WTC11 (cell line): Measurements from ENCODE around the gene ACO2. TPM values are rescaled to one million over a fixed set of nuclear protein-coding genes. Genes with fewer than 3 reads are reported as not detected.
A peak's percentile ranks its signal among the peaks of the same experiment; 100 is the strongest.

Experiments
- ATAC-seq: fragments of 200-7000 bp; cut with Tn5 transposase; 2 replicates; pipeline ENCODE4 v1.10.0; 2021; ENCODE audit warnings: mild to moderate bottlenecking, moderate library complexity
- CTCF ChIA-PET: fragments of 300-600 bp; sonication (Branson Sonifier 250); formaldehyde crosslinking; loops from one replicate; lab custom pipeline; 2021; ENCODE audit warnings: antibody characterized with exemption; lab: Charles Lee
- POLR2A ChIA-PET: fragments of 350-600 bp; sonication (Branson Sonifier 250); formaldehyde crosslinking; loops from one replicate; lab custom pipeline; 2021; ENCODE audit warnings: antibody characterized with exemption; lab: Charles Lee
- DNase-seq: peaks from one replicate; pipeline ENCODE4 v3.0.0; 2021; ENCODE audit warnings: low spot score
- H3K27ac Mint-ChIP-seq: 2 replicates; pipeline ENCODE4 v1.8.0; 2021; ENCODE audit warnings: mixed read lengths
- H3K27me3 Mint-ChIP-seq: 2 replicates; pipeline ENCODE4 v1.8.0; 2021; ENCODE audit warnings: low read depth, mild to moderate bottlenecking, moderate library complexity, mixed read lengths
- H3K36me3 Mint-ChIP-seq: 2 replicates; pipeline ENCODE4 v1.8.0; 2021; ENCODE audit warnings: mixed read lengths
- H3K4me1 Mint-ChIP-seq: 2 replicates; pipeline ENCODE4 v1.8.0; 2022; ENCODE audit warnings: mixed read lengths
- H3K4me3 Mint-ChIP-seq: 2 replicates; pipeline ENCODE4 v1.8.0; 2021; ENCODE audit warnings: mild to moderate bottlenecking, moderate library complexity, mixed read lengths
- H3K9me3 Mint-ChIP-seq: 2 replicates; pipeline ENCODE4 v1.8.0; 2021; ENCODE audit warnings: mixed read lengths
- CREB1 ChIP-seq: sonication (generic); formaldehyde crosslinking; IDR thresholded peaks from 2 replicates; pipeline ENCODE4 v1.8.0; 2023; ENCODE audit warnings: mild to moderate bottlenecking, missing genetic modification reagents
- E2F4 ChIP-seq: sonication (generic); formaldehyde crosslinking; IDR thresholded peaks from 2 replicates; pipeline ENCODE4 v1.8.1; 2022; ENCODE audit warnings: low read depth, mild to moderate bottlenecking, moderate library complexity, missing genetic modification reagents, borderline replicate concordance
- EMX1 ChIP-seq: fragments of 250-450 bp; sonication (Bioruptor Pico); IDR thresholded peaks from 2 replicates; pipeline ENCODE4 v1.8.0; 2021; ENCODE audit warnings: mild to moderate bottlenecking
- ERG ChIP-seq: fragments of 250-450 bp; sonication (Bioruptor Pico); IDR thresholded peaks from 2 replicates; pipeline ENCODE4 v1.8.0; 2021; ENCODE audit warnings: mild to moderate bottlenecking
- FOXJ3 ChIP-seq: sonication (generic); formaldehyde crosslinking; IDR thresholded peaks from 2 replicates; pipeline ENCODE4 v1.9.0; 2021; ENCODE audit warnings: missing genetic modification reagents, mild to moderate bottlenecking, borderline replicate concordance
- HMGXB4 ChIP-seq: sonication (generic); formaldehyde crosslinking; IDR thresholded peaks from 2 replicates; pipeline ENCODE4 v1.8.1; 2023; ENCODE audit warnings: mild to moderate bottlenecking, moderate library complexity, missing genetic modification reagents
- IRF1 ChIP-seq: sonication (generic); formaldehyde crosslinking; IDR thresholded peaks from 2 replicates; pipeline ENCODE4 v1.8.0; 2023; ENCODE audit warnings: missing genetic modification reagents
- JAZF1 ChIP-seq: fragments of 250-450 bp; sonication (Bioruptor Pico); IDR thresholded peaks from 2 replicates; pipeline ENCODE4 v1.9.0; 2021; ENCODE audit warnings: moderate library complexity, mild to moderate bottlenecking, inconsistent platforms
- KAT7 ChIP-seq: sonication (generic); formaldehyde crosslinking; IDR thresholded peaks from 2 replicates; pipeline ENCODE4 v1.8.1; 2023; ENCODE audit warnings: missing genetic modification reagents, mild to moderate bottlenecking, borderline replicate concordance
- PRRX2 ChIP-seq: fragments of 250-450 bp; sonication (Bioruptor Pico); IDR thresholded peaks from 2 replicates; pipeline ENCODE4 v1.8.0; 2021; ENCODE audit warnings: mild to moderate bottlenecking
- RELA ChIP-seq: sonication (generic); formaldehyde crosslinking; IDR thresholded peaks from 2 replicates; pipeline ENCODE4 v1.8.1; 2022; ENCODE audit warnings: missing genetic modification reagents, mild to moderate bottlenecking, borderline replicate concordance
- SMAD3 ChIP-seq: sonication (generic); formaldehyde crosslinking; IDR thresholded peaks from 2 replicates; pipeline ENCODE4 v1.8.0; 2022; ENCODE audit warnings: missing genetic modification reagents, mild to moderate bottlenecking, borderline replicate concordance
- ZMAT4 ChIP-seq: fragments of 250-450 bp; sonication (Bioruptor Pico); IDR thresholded peaks from 2 replicates; pipeline ENCODE4 v1.9.0; 2021; ENCODE audit warnings: mild to moderate bottlenecking
- ZNF263 ChIP-seq: sonication (generic); formaldehyde crosslinking; IDR thresholded peaks from 2 replicates; pipeline ENCODE4 v1.8.1; 2022; ENCODE audit warnings: low read depth, mild to moderate bottlenecking, moderate library complexity, missing genetic modification reagents
- ZNF416 ChIP-seq: fragments of 250-450 bp; sonication (Bioruptor Pico); IDR thresholded peaks from 2 replicates; pipeline ENCODE4 v1.9.0; 2021; ENCODE audit warnings: mild to moderate bottlenecking, inconsistent platforms
- ZNF425 ChIP-seq: fragments of 250-450 bp; sonication (Bioruptor Pico); conservative IDR thresholded peaks from 2 replicates; pipeline ENCODE4 v1.9.0; 2021; ENCODE audit warnings: mild to moderate bottlenecking
- ZNF512 ChIP-seq: sonication (generic); formaldehyde crosslinking; IDR thresholded peaks from 2 replicates; pipeline ENCODE4 v1.8.1; 2022; ENCODE audit warnings: missing genetic modification reagents, borderline replicate concordance
- ZNF532 ChIP-seq: fragments of 250-450 bp; sonication (Bioruptor Pico); IDR thresholded peaks from 2 replicates; pipeline ENCODE4 v1.9.0; 2021; ENCODE audit warnings: mild to moderate bottlenecking, borderline replicate concordance
- ZNF671 ChIP-seq: fragments of 250-450 bp; sonication (Bioruptor Pico); IDR thresholded peaks from 2 replicates; pipeline ENCODE4 v1.8.0; 2021; ENCODE audit warnings: mild to moderate bottlenecking
- total RNA-seq: library from RNA; stranded (reverse); gene quantifications from 3 replicates; pipeline ENCODE4 v1.2.3, GENCODE V29; 2021

ACO2 gene
- total RNA-seq, 1 experiment from 2014 or later = 104 TPM

- H3K36me3 Mint-ChIP-seq = peaks cover 13% of the 10 kb centered on the region
- ChIA-PET POLR2A (interaction anchor here (1.0 kb wide), 1 partner anchor 119 kb away, joined by 5 read pairs; no protein-coding TSS in a partner anchor), CTCF (interaction anchor here (0.5 to 2.8 kb wide), 5 partner anchors 10 to 1366 kb away, joined by 3 to 20 read pairs (median 5); no protein-coding TSS in a partner anchor)
- peaks cover 11% of the 10 kb centered on the region for H3K4me1 Mint-ChIP-seq
- ATAC-seq (no peak), DNase-seq (no peak)
- no peak overlapping the region for H3K4me3 Mint-ChIP-seq
- no peaks in the 10 kb centered on the region for H3K9me3 Mint-ChIP-seq
- TF ChIP-seq HMGXB4 (CRISPR knock-in tag) = no peak
- TF ChIP-seq PRRX2 (CRISPR knock-in tag) = no peak
- no peak for TF ChIP-seq KAT7 (CRISPR knock-in tag)
- no peak for TF ChIP-seq ZNF512 (CRISPR knock-in tag)
- no peak for TF ChIP-seq FOXJ3 (CRISPR knock-in tag)
- TF ChIP-seq EMX1 (CRISPR knock-in tag) = no peak
- TF ChIP-seq ZNF425 (CRISPR knock-in tag) = no peak
- no peak for TF ChIP-seq E2F4 (CRISPR knock-in tag)
- TF ChIP-seq SMAD3 (CRISPR knock-in tag) = no peak
- no peak for TF ChIP-seq ZNF671 (CRISPR knock-in tag)
- TF ChIP-seq ZNF532 (CRISPR knock-in tag) = no peak
- TF ChIP-seq JAZF1 = no peak
- no peak for TF ChIP-seq CREB1 (CRISPR knock-in tag)
- TF ChIP-seq, all 79 proteins: peak for 0
- no peaks in the 10 kb centered on the region for H3K27me3 Mint-ChIP-seq
- peak overlapping the region; percentile 14 for H3K27ac Mint-ChIP-seq
Observed at GRCh38 chr22:41537203-41537602, 68.3 kb downstream of the ACO2 start.

- DNase-seq (no peak), ATAC-seq (no peak)
- ChIA-PET POLR2A (interaction anchor here (0.7 kb wide), 1 partner anchor 51 kb away, joined by 4 read pairs; the partner anchor contains the start of gene PMM1), CTCF (interaction anchor here (0.6 to 2.8 kb wide), 3 partner anchors 12 to 1282 kb away, joined by 3 to 20 read pairs (median 3); partner anchors contain the start of gene TEF)
- Mint-ChIP-seq H3K27me3 (no peaks in the 10 kb centered on the region), H3K4me3 (no peak overlapping the region), H3K27ac (no peak overlapping the region), H3K4me1 (peaks cover 19% of the 10 kb centered on the region), H3K36me3 (peaks cover 9% of the 10 kb centered on the region), H3K9me3 (no peaks in the 10 kb centered on the region)
- no peak for TF ChIP-seq RELA (CRISPR knock-in tag)
- TF ChIP-seq ZNF416 = no peak
- no peak for TF ChIP-seq ZNF263 (CRISPR knock-in tag)
- no peak for TF ChIP-seq CREB1 (CRISPR knock-in tag)
- TF ChIP-seq ZMAT4 (CRISPR knock-in tag) = no peak
- no peak for TF ChIP-seq JAZF1
- TF ChIP-seq IRF1 (CRISPR knock-in tag) = no peak
- no peak for TF ChIP-seq ERG (CRISPR knock-in tag)
Observed at GRCh38 chr22:41538583-41538982, 69.7 kb downstream of the ACO2 start.
